CD4-positive, CD25-positive, alpha-beta regulatory T cell (primary cell): ENCODE results near the gene ACTA2. TPM values are rescaled to one million over a fixed set of nuclear protein-coding genes. Genes with fewer than 3 reads are reported as not detected.
A peak's percentile ranks its signal among the peaks of the same experiment; 100 is the strongest.

Source experiments
- ATAC-seq, 2 donors: fragments of 150-1000 bp; cut with Tn5 transposase; one replicate each; pipeline ENCODE4 v1.10.0; 2021; ENCODE audit warnings: low read depth in 2 of 2, moderate number of reproducible peaks in 2 of 2, moderate library complexity in 1 of 2
- DNase-seq, 3 donors: peaks; one replicate each; pipeline versions ENCODE4 v3.0.0 to v3.0.0-alpha.2; 2012 to 2022; ENCODE audit warnings: mixed read lengths in 1 of 3
- H3K27ac ChIP-seq: one replicate; pipeline ENCODE4 v1.7.0; 2013; ENCODE audit warnings: mild to moderate bottlenecking, low read length; ENCODE audit not compliant: insufficient read depth, poor library complexity, severe bottlenecking
- H3K27me3 ChIP-seq: one replicate; pipeline ENCODE4 v1.7.0; 2013; ENCODE audit warnings: low read length; ENCODE audit not compliant: control insufficient read depth, insufficient read depth
- H3K36me3 ChIP-seq: one replicate; pipeline ENCODE4 v1.7.0; 2013; ENCODE audit warnings: mild to moderate bottlenecking, low read length, moderate library complexity; ENCODE audit not compliant: control insufficient read depth, insufficient read depth
- H3K4me1 ChIP-seq: 2 replicates; pipeline ENCODE4 v1.7.0; 2013; ENCODE audit warnings: mild to moderate bottlenecking, low read length; ENCODE audit not compliant: insufficient read depth, control insufficient read depth, poor library complexity, severe bottlenecking
- H3K4me3 ChIP-seq: one replicate; pipeline ENCODE4 v1.7.0; 2013; ENCODE audit warnings: low read depth, mild to moderate bottlenecking, low read length, moderate library complexity
- H3K9me3 ChIP-seq, 2 experiments: 1 replicate in 1 of 2; 2 replicates in 1 of 2; pipeline ENCODE4 v1.7.0; 2013; ENCODE audit warnings: low read length in 2 of 2, mild to moderate bottlenecking in 1 of 2, moderate library complexity in 1 of 2; ENCODE audit not compliant: control insufficient read depth in 2 of 2
- H3K27ac Mint-ChIP-seq, 3 donors: one replicate each; pipeline ENCODE4 v1.8.0; 2020 to 2022; ENCODE audit warnings: mild to moderate bottlenecking in 3 of 3, mixed read lengths in 3 of 3, moderate library complexity in 2 of 3
- H3K27me3 Mint-ChIP-seq: one replicate; pipeline ENCODE4 v1.8.0; 2022; ENCODE audit warnings: mild to moderate bottlenecking, mixed read lengths
- H3K36me3 Mint-ChIP-seq: one replicate; pipeline ENCODE4 v1.8.0; 2020; ENCODE audit warnings: mixed read lengths
- H3K4me1 Mint-ChIP-seq, 4 donors: one replicate each; pipeline ENCODE4 v1.8.0; 2020 to 2022; ENCODE audit warnings: mixed read lengths in 4 of 4, mild to moderate bottlenecking in 1 of 4
- H3K4me3 Mint-ChIP-seq, 4 donors: one replicate each; pipeline ENCODE4 v1.8.0; 2020 to 2022; ENCODE audit warnings: mild to moderate bottlenecking in 4 of 4, mixed read lengths in 4 of 4, moderate library complexity in 3 of 4
- H3K9me3 Mint-ChIP-seq, 7 donors: one replicate each; pipeline ENCODE4 v1.8.0; 2020 to 2022; ENCODE audit warnings: mixed read lengths in 7 of 7, mild to moderate bottlenecking in 3 of 7, moderate library complexity in 2 of 7
- polyA plus RNA-seq, 4 donors: library from polyadenylated mRNA; unstranded; fragments of 300-500 nt; fragmentation: Illumina TruSeq; gene quantifications; one replicate each; pipeline ENCODE4 v1.2.3, GENCODE V29; 2021
- total RNA-seq: library from RNA; stranded (reverse); gene quantifications from one replicate; pipeline ENCODE4 v1.2.3, GENCODE V29; 2022

Gene ACTA2
- total and polyA plus RNA-seq, 5 donors from 2014 or later: 26.2 to 65.9 (median 53.1) TPM

- DNase-seq (no peak), ATAC-seq (no peak)
- peaks cover 7% of the 10 kb centered on the region for H3K36me3 Mint-ChIP-seq
- H3K27me3 Mint-ChIP-seq: no peaks in the 10 kb centered on the region
- peaks cover 55% of the 10 kb centered on the region for H3K4me1 ChIP-seq
- H3K9me3 Mint-ChIP-seq: peaks cover 1 to 8% (median 4%) of the 10 kb centered on the region in 7 donors
- H3K27ac Mint-ChIP-seq: peak overlapping the region in 2 of 3 donors; percentile 8 to 34
- no peaks in the 10 kb centered on the region for H3K36me3 ChIP-seq
- peaks cover 30 to 78% (median 52%) of the 10 kb centered on the region in 4 donors for H3K4me1 Mint-ChIP-seq
- H3K9me3 ChIP-seq: peaks cover 3 to 9% of the 10 kb centered on the region in 2 experiments
- H3K27me3 ChIP-seq: no peaks in the 10 kb centered on the region
- peak overlapping the region; percentile 2 to 97 (median 51) for H3K4me3 Mint-ChIP-seq
- peak overlapping the region; percentile 83 for H3K4me3 ChIP-seq
- peak overlapping the region; percentile 64 for H3K27ac ChIP-seq
These were observed 35.3 kb upstream of the ACTA2 start for GRCh38 chr10:88987840-88988239.

GRCh38 chr10:88987243-88987725 lies 34.7 kb upstream of the ACTA2 start:
- H3K27ac Mint-ChIP-seq: peak overlapping the region in 1 of 3 donors; percentile 8
- peaks cover 3 to 9% of the 10 kb centered on the region in 2 experiments for H3K9me3 ChIP-seq
- peak overlapping the region; percentile 54 for H3K4me3 ChIP-seq
- DNase-seq (peak in 1 of 3 donors; percentile 68), ATAC-seq (no peak)
- H3K27me3 ChIP-seq: no peaks in the 10 kb centered on the region
- peak overlapping the region; percentile 64 for H3K27ac ChIP-seq
- H3K4me1 ChIP-seq: peaks cover 51% of the 10 kb centered on the region
- H3K4me3 Mint-ChIP-seq: peak overlapping the region; percentile 48 to 97 (median 68)
- H3K4me1 Mint-ChIP-seq: peaks cover 32 to 78% (median 54%) of the 10 kb centered on the region in 4 donors
- H3K27me3 Mint-ChIP-seq: no peaks in the 10 kb centered on the region
- H3K36me3 Mint-ChIP-seq: peaks cover 9% of the 10 kb centered on the region
- peaks cover 1 to 8% (median 4%) of the 10 kb centered on the region in 7 donors for H3K9me3 Mint-ChIP-seq
- no peaks in the 10 kb centered on the region for H3K36me3 ChIP-seq

- H3K4me3 Mint-ChIP-seq: peak overlapping the region; percentile 12 to 79 (median 50)
- DNase-seq (no peak), ATAC-seq (no peak)
- Histone ChIP-seq H3K4me3 (peak overlapping the region; percentile 27), H3K36me3 (no peaks in the 10 kb centered on the region), H3K4me1 (peaks cover 46% of the 10 kb centered on the region), H3K27me3 (no peaks in the 10 kb centered on the region), H3K27ac (peak overlapping the region; percentile 64), H3K9me3 (peaks cover 3 to 9% of the 10 kb centered on the region in 2 experiments)
- H3K27me3 Mint-ChIP-seq: no peaks in the 10 kb centered on the region
- peaks cover 1 to 8% (median 4%) of the 10 kb centered on the region in 7 donors for H3K9me3 Mint-ChIP-seq
- peaks cover 36 to 74% (median 54%) of the 10 kb centered on the region in 4 donors for H3K4me1 Mint-ChIP-seq
- H3K36me3 Mint-ChIP-seq: peaks cover 12% of the 10 kb centered on the region
- peak overlapping the region in 2 of 3 donors; percentile 34 to 87 for H3K27ac Mint-ChIP-seq
These were observed 34.1 kb upstream of the ACTA2 start for GRCh38 chr10:88986549-88987242.

DNA sequence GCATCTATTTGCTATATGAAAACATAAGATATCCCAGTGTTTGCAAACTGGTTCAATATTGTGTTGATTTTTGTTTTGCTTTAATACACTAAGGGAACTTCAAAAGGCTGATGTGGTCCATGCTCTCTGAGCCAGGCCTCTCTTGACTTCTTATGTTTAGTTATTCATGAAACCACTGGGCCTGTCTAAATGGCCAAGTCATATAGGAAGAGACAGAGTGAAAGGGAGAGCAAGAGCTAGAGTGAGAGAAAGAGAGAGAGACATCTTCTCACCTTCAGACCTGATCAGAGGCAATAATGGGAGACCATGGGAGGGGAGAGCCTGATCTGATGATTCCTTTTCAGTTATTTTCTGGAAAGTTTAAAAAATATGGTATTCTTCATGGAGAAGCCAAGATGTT lies 32.0 kb upstream of the ACTA2 start:
- Mint-ChIP-seq H3K4me1 (peaks cover 33 to 60% (median 44%) of the 10 kb centered on the region in 4 donors), H3K4me3 (peak overlapping the region in 2 of 4 donors; percentile 8 to 39)
- ATAC-seq: no peak

DNA sequence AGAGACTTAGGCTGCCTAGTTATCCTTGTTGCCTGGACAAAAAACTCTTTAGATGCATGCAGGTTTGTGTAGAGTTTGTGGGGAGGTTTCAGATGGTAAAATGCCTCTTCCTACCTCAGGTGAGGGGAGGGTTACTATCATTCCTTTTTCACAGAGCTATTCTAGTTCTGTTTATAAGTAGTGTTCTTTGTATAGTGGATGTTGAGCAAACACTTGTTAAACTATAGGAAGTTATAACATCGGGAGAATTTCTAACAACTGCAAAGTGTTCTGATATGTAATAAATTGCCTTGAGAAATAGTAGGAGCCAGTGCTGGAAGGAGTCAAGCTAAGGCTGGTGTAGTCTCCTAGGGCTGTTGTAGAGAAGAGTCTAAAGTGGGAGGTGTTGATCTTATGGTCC lies 31.4 kb upstream of the ACTA2 start:
- Mint-ChIP-seq H3K36me3 (peaks cover 9% of the 10 kb centered on the region), H3K27ac (peak overlapping the region; percentile 27 to 72 (median 31)), H3K9me3 (peaks cover 1 to 6% (median 4%) of the 10 kb centered on the region in 7 donors), H3K4me1 (peaks cover 27 to 54% (median 38%) of the 10 kb centered on the region in 4 donors), H3K4me3 (peak overlapping the region in 1 of 4 donors; percentile 8), H3K27me3 (no peaks in the 10 kb centered on the region)
- Histone ChIP-seq H3K9me3 (peaks cover 3 to 9% of the 10 kb centered on the region in 2 experiments), H3K4me3 (no peak overlapping the region), H3K4me1 (peaks cover 26% of the 10 kb centered on the region), H3K36me3 (no peaks in the 10 kb centered on the region), H3K27ac (peak overlapping the region; percentile 68), H3K27me3 (no peaks in the 10 kb centered on the region)
- ATAC-seq (no peak), DNase-seq (no peak)

More for the DNA sequence above, 32.0 kb upstream of the ACTA2 start:
- Mint-ChIP-seq H3K27ac (peak overlapping the region in 2 of 3 donors; percentile 29 to 31), H3K36me3 (peaks cover 9% of the 10 kb centered on the region), H3K9me3 (peaks cover 1 to 6% (median 4%) of the 10 kb centered on the region in 7 donors), H3K27me3 (no peaks in the 10 kb centered on the region)
- H3K4me3 ChIP-seq: no peak overlapping the region
- peaks cover 32% of the 10 kb centered on the region for H3K4me1 ChIP-seq
- DNase-seq: no peak
- H3K27me3 ChIP-seq: no peaks in the 10 kb centered on the region
- H3K36me3 ChIP-seq: no peaks in the 10 kb centered on the region
- H3K27ac ChIP-seq: no peak overlapping the region
- H3K9me3 ChIP-seq: peaks cover 3 to 9% of the 10 kb centered on the region in 2 experiments

GRCh38 chr10:88983206-88983605 lies 30.6 kb upstream of the ACTA2 start:
- Histone ChIP-seq H3K4me3 (peak overlapping the region; percentile 10), H3K36me3 (no peaks in the 10 kb centered on the region), H3K4me1 (peaks cover 19% of the 10 kb centered on the region), H3K27me3 (no peaks in the 10 kb centered on the region), H3K27ac (peak overlapping the region; percentile 68), H3K9me3 (peaks cover 3 to 9% of the 10 kb centered on the region in 2 experiments)
- no peak overlapping the region for H3K27ac Mint-ChIP-seq
- peak overlapping the region in 2 of 4 donors; percentile 24 to 57 for H3K4me3 Mint-ChIP-seq
- ATAC-seq: peak; percentile 25 to 26
- DNase-seq: no peak
- H3K27me3 Mint-ChIP-seq: no peaks in the 10 kb centered on the region
- peaks cover 23 to 46% (median 35%) of the 10 kb centered on the region in 4 donors for H3K4me1 Mint-ChIP-seq
- peaks cover 1 to 6% (median 4%) of the 10 kb centered on the region in 7 donors for H3K9me3 Mint-ChIP-seq
- peaks cover 9% of the 10 kb centered on the region for H3K36me3 Mint-ChIP-seq

- Histone ChIP-seq H3K4me1 (peaks cover 11% of the 10 kb centered on the region), H3K9me3 (peaks cover 3 to 9% of the 10 kb centered on the region in 2 experiments), H3K27ac (peak overlapping the region; percentile 68), H3K4me3 (no peak overlapping the region), H3K36me3 (no peaks in the 10 kb centered on the region), H3K27me3 (no peaks in the 10 kb centered on the region)
- peaks cover 1 to 6% (median 4%) of the 10 kb centered on the region in 7 donors for H3K9me3 Mint-ChIP-seq
- H3K27ac Mint-ChIP-seq: peak overlapping the region in 1 of 3 donors; percentile 5
- H3K4me1 Mint-ChIP-seq: peaks cover 18 to 38% (median 28%) of the 10 kb centered on the region in 4 donors
- H3K27me3 Mint-ChIP-seq: no peaks in the 10 kb centered on the region
- ATAC-seq: no peak
- peaks cover 9% of the 10 kb centered on the region for H3K36me3 Mint-ChIP-seq
- DNase-seq: no peak
- H3K4me3 Mint-ChIP-seq: peak overlapping the region in 1 of 4 donors; percentile 8
These were observed 29.8 kb upstream of the ACTA2 start for GRCh38 chr10:88982366-88982765.
